KOPT-K1 (cell line): ENCODE results near the gene RYR3.

Source experiments
- H3K27ac ChIP-seq: fragments of 200-600 bp; sonication (generic); 2 replicates; pipeline ENCODE4 v1.5.1; 2016; ENCODE audit warnings: antibody characterized with exemption, mild to moderate bottlenecking, low read depth, low read length; ENCODE audit not compliant: poor library complexity, severe bottlenecking
- H3K36me3 ChIP-seq: fragments of 200-600 bp; sonication (generic); 2 replicates; pipeline ENCODE4 v1.5.1; 2017; ENCODE audit warnings: antibody characterized with exemption, mild to moderate bottlenecking, low read length, moderate library complexity; ENCODE audit not compliant: insufficient read depth
- H3K9me3 ChIP-seq: fragments of 200-600 bp; sonication (generic); 2 replicates; pipeline ENCODE4 v1.5.1; 2017; ENCODE audit warnings: antibody characterized with exemption, low read length, mild to moderate bottlenecking; ENCODE audit not compliant: insufficient read depth, poor library complexity, severe bottlenecking

The RYR3 gene

GRCh38 chr15:33700695-33701303 is 390.0 kb downstream of the RYR3 start:
- Histone ChIP-seq H3K9me3 (no peaks in the 10 kb centered on the region), H3K36me3 (no peaks in the 10 kb centered on the region), H3K27ac (no peak overlapping the region)

- H3K36me3 ChIP-seq = no peaks in the 10 kb centered on the region
- no peak overlapping the region for H3K27ac ChIP-seq
- no peaks in the 10 kb centered on the region for H3K9me3 ChIP-seq
These were observed 390.5 kb downstream of the RYR3 start for GRCh38 chr15:33701304-33701696.

GRCh38 chr15:33706173-33706572 is 395.4 kb downstream of the RYR3 start:
- Histone ChIP-seq H3K9me3 (no peaks in the 10 kb centered on the region), H3K27ac (no peak overlapping the region), H3K36me3 (no peaks in the 10 kb centered on the region)

GRCh38 chr15:33710748-33711147 is 400.0 kb downstream of the RYR3 start:
- Histone ChIP-seq H3K36me3 (no peaks in the 10 kb centered on the region), H3K27ac (no peak overlapping the region), H3K9me3 (no peaks in the 10 kb centered on the region)

- H3K27ac ChIP-seq = no peak overlapping the region
- H3K9me3 ChIP-seq = no peaks in the 10 kb centered on the region
- H3K36me3 ChIP-seq = no peaks in the 10 kb centered on the region
These were observed 405.3 kb downstream of the RYR3 start for GRCh38 chr15:33716025-33716424.

DNA sequence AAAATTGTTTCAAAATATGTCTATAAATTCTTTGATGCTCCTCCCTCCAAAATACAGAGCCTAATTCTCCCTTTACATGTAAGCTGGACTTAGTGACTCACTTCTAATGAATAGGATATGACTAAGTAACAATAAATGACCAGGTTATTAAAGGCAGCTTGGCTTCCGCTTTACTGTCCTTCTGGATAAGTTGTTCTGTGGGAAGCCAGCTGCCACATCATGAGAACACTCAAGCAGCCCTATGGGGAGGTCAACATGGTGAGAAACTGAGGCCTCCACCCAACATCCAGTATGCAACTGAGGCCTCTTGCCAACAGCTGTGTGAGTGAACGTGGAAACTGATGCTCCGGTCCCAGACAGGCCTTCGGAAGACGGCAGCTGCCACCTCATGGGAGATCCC is 410.2 kb downstream of the RYR3 start:
- no peaks in the 10 kb centered on the region for H3K9me3 ChIP-seq
- no peaks in the 10 kb centered on the region for H3K36me3 ChIP-seq
- H3K27ac ChIP-seq = no peak overlapping the region

DNA sequence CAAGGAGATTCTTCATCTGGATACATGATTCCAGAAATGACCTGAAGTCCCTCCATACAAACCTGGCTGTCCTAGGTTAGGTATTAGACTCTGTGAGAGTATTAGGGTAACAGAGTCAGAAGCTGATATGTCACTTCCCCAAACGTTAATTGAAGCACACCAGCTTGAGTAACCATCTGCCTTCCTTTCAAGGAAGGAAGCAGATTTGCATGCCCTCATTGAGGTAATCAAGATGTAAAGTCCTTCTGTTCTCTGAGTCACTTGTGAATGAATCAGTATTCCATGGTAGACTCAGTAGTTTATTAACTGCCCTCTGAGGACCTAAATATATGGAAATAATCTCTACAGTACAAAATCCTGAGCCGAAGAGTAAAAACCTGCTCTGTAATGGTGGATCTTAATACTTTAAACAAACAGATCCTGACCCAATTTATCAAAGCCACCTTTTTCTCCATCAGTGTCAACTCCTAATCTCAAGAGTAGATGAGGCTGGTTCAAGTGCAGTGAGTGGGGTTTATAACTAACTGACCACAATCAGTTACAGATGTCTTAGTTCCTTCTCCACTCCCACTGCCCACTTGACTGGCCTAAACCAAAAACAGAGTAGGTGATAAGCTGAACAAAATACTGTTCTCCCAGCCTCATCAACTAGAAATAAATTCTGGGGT is 411.4 kb downstream of the RYR3 start:
- H3K9me3 ChIP-seq = no peaks in the 10 kb centered on the region
- H3K27ac ChIP-seq = no peak overlapping the region
- H3K36me3 ChIP-seq = no peaks in the 10 kb centered on the region

DNA sequence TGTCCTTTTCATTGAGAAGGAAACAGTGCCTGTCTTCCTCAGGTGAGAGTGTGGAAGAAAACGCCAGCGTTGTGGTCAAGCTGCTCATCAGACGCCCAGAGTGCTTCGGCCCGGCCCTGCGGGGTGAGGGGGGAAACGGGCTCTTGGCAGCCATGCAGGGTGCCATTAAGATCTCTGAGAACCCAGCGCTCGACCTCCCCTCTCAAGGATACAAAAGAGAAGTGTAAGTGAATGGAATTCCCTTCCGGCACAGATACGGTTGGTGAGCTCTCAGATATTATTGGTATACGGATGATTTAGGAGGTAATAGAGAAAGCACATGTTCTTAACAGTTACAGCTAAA is 411.9 kb downstream of the RYR3 start:
- no peak overlapping the region for H3K27ac ChIP-seq
- H3K9me3 ChIP-seq = no peaks in the 10 kb centered on the region
- no peaks in the 10 kb centered on the region for H3K36me3 ChIP-seq

- H3K27ac ChIP-seq = no peak overlapping the region
- no peaks in the 10 kb centered on the region for H3K9me3 ChIP-seq
- no peaks in the 10 kb centered on the region for H3K36me3 ChIP-seq
These were observed 413.7 kb downstream of the RYR3 start for GRCh38 chr15:33724321-33725036.

DNA sequence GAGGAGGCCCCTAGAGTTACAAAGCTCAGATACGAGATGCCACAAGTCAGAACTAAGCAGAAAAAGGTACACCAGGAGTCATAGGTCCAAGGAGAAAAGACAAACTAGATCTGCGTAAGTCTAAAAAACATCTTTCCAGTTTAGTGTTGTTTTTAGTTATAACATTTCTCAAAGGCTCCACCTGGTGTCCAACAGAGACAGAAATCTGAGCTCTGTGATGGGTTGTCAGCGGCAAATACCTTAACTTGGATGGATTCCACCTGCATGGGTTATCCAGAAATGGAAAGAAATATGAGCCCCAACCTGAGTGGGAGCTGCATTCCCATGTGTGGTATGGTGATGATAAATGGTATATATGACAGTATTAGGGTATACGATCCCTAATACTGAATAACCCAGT is 418.9 kb downstream of the RYR3 start:
- no peaks in the 10 kb centered on the region for H3K9me3 ChIP-seq
- no peak overlapping the region for H3K27ac ChIP-seq
- H3K36me3 ChIP-seq = no peaks in the 10 kb centered on the region

GRCh38 chr15:33730815-33731214 is 420.0 kb downstream of the RYR3 start:
- Histone ChIP-seq H3K27ac (no peak overlapping the region), H3K9me3 (no peaks in the 10 kb centered on the region), H3K36me3 (no peaks in the 10 kb centered on the region)

DNA sequence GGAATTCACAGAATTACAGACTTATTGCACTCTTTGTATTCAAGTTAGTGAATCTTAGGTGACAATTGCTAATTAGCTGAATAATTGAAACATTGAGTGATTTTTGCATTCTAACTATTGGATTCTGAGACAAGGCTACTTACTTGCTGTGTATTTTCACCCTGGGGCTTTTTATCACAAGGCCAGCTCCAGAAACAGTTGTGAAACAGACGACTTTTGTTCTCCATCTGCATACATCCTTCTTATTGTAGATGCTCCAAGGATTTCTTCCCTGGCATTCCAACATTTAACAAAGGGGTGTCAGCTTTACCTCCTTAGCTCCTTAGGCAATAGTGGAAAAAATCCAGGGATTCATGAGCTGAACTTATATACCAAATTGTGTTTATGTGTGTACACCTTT is 424.4 kb downstream of the RYR3 start:
- no peaks in the 10 kb centered on the region for H3K36me3 ChIP-seq
- no peaks in the 10 kb centered on the region for H3K9me3 ChIP-seq
- no peak overlapping the region for H3K27ac ChIP-seq

DNA sequence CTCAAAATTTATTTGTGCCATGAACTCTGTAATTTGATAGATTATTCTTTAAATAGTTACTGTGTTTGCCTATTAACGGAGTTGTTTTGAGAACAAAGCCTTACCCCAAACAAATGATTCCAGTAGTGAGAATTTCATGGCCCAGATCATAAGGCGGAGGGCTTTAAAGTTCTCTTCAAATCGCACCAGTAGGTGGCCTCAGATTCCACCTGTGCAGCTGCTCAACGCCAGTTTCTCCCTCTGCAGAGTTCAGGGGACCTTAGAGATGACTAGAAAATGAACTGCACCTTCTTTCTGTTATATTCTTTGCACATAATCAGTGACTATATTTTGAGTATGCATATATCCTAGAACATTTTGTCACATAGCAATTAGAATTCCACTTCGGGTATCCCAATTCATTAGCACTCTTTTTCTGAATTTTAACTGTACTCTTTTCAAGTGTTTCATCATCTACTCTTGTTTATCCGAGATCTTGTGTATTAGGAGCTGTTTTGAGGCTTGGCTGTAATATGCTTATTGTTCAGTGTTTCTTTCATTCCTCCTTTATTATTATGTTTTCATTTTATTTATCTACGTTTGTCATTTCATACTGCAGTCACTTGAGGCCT is 425.0 kb downstream of the RYR3 start:
- H3K9me3 ChIP-seq = no peaks in the 10 kb centered on the region
- H3K36me3 ChIP-seq = no peaks in the 10 kb centered on the region
- no peak overlapping the region for H3K27ac ChIP-seq

DNA sequence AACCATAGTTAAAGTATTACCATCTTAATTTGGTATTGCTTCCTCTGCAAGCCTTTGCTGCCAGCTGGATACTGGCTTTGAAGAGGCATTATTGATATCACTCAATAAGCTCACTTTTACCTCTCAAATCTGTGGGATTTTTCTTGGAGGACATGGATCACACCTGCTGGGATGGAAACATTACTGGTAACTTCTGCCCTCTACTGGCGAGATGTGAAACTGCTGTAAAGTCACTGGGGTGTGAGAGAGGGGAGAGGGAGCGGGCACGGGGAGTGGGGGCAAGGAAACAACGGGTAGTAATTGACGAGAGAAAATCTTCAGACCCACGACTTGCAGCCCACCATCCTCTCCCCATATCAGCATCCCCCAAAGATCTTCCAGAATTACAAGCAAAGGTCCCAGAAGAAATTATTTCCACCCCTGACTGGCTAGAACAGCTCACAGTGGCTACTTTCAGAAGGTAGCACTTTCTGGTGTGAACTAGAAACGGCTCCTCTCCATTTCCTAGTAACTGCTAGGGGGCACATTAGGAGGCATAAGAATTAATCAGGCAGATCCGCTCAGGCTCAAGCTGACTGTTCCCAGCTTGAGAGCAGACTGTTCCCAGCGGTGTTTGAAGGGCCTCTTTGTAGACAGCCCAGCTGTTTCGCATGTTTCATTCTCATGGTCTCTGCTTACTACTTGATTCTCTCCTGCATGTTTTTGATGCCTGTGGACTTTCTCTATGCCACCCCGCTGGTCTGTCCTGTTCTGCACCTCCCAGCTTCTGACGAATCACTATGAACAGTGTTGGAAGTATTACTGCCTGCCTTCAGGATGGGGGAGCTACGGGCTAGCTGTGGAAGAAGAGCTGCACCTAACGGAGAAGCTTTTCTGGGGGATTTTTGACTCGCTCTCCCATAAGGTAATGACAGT is 427.2 kb downstream of the RYR3 start:
- no peaks in the 10 kb centered on the region for H3K36me3 ChIP-seq
- no peak overlapping the region for H3K27ac ChIP-seq
- H3K9me3 ChIP-seq = no peaks in the 10 kb centered on the region
